CD4-positive, alpha-beta T cell treated with Interferon alpha-2 for 1 hour (primary cell): ENCODE results near the gene MROH7.

Experiments used
- DNase-seq, 2 donors: peaks; one replicate each; pipeline ENCODE4 v3.0.0-alpha.2; 2020 to 2022

MROH7 gene

GRCh38 chr1:54744696-54745095, 103.1 kb downstream of the MROH7 start:
- DNase-seq: no peak

- DNase-seq: no peak
These were observed 103.7 kb downstream of the MROH7 start for GRCh38 chr1:54745274-54745673.

- no peak for DNase-seq
These were observed 104.3 kb downstream of the MROH7 start for GRCh38 chr1:54745864-54746263.

- DNase-seq: no peak
These were observed 106.7 kb downstream of the MROH7 start for GRCh38 chr1:54748094-54748835.

- DNase-seq: no peak
These were observed 109.0 kb downstream of the MROH7 start for GRCh38 chr1:54750596-54750995.

GRCh38 chr1:54751426-54751825, 109.8 kb downstream of the MROH7 start:
- DNase-seq: no peak

- DNase-seq: no peak
These were observed 112.5 kb downstream of the MROH7 start for GRCh38 chr1:54754045-54754444.

GRCh38 chr1:54754486-54755285, 113.1 kb downstream of the MROH7 start:
- no peak for DNase-seq

GRCh38 chr1:54757833-54758232, 116.2 kb downstream of the MROH7 start:
- DNase-seq: no peak

GRCh38 chr1:54758678-54759348, 117.2 kb downstream of the MROH7 start:
- no peak for DNase-seq
